Uterus (tissue), 2 donors: ENCODE results near the gene KCNH1.

ENCODE experiments used
- CTCF ChIP-seq, 4 experiments: fragments of 200-600 bp in 2 of 4; fragments of 450-650 bp in 2 of 4; sonication (generic) in 2 of 4; IDR thresholded peaks; one replicate each; pipeline ENCODE4 v1.5.1; 2016 to 2019; ENCODE audit warnings: antibody characterized with exemption in 4 of 4, mild to moderate bottlenecking in 2 of 4, moderate library complexity in 1 of 4
- POLR2A ChIP-seq, 2 donors: fragments of 450-650 bp; IDR thresholded peaks; one replicate each; pipeline ENCODE4 v1.6.1; 2016; ENCODE audit warnings: antibody characterized with exemption in 2 of 2, mild to moderate bottlenecking in 1 of 2, moderate library complexity in 1 of 2

GRCh38 chr1:210653771-210654170, 480.2 kb downstream of the KCNH1 start:
- TF ChIP-seq CTCF (IDR thresholded peaks at IDR 0.05) (no peak), POLR2A (IDR thresholded peaks at IDR 0.05) (no peak)
